Endothelial cell of umbilical vein (primary cell): ENCODE data around the gene SEZ6L.

Experiments used
- EZH2 ChIP-seq: IDR thresholded peaks from 2 replicates; pipeline ENCODE4 v1.6.1; 2012; ENCODE audit warnings: borderline replicate concordance, low read depth, mild to moderate bottlenecking, moderate library complexity, low read length, inconsistent platforms; ENCODE audit not compliant: severe bottlenecking
- MYC ChIP-seq: IDR thresholded peaks from one replicate; pipeline ENCODE4 v1.6.1; 2011; ENCODE audit warnings: mild to moderate bottlenecking, low read depth, low read length
- POLR2A ChIP-seq: IDR thresholded peaks from 2 replicates; pipeline ENCODE4 v1.6.1; 2012; ENCODE audit warnings: low read depth, mild to moderate bottlenecking, control low read depth, low read length
- TF ChIP-seq, protein P1 (sequence below), 2 donors: IDR thresholded peaks; 1 replicate in 1 of 2; 2 replicates in 1 of 2; pipeline ENCODE4 v1.5.1; 2011; ENCODE audit warnings: low read length in 2 of 2, mild to moderate bottlenecking in 2 of 2, moderate library complexity in 2 of 2, control low read depth in 1 of 2, inconsistent platforms in 1 of 2, low read depth in 1 of 2; ENCODE audit not compliant: insufficient read depth in 1 of 2; ENCODE audit errors: extremely low read depth in 1 of 2

DNA sequence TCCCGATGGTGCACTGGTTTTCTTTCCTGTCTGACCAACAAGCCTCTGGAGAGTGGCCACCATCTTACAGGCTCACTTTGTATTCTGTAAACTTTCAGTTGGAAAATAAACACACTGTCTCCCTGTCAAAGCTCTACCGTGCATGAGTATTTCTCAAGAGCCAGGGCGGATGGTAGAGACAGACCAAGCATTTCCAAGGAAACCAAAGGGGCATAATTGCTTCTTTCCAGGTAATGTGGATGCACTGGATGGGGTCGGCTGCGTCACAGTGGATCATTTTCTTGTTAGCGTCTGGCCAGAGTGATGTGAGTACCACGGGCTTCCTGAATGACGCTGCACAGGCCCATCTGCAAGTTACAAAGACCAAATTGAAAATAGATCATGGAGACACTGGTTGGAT is 5.1 kb upstream of the SEZ6L start:
- TF ChIP-seq MYC (no peak), POLR2A (no peak), EZH2 (no peak)
- TF ChIP-seq, protein P1, sequence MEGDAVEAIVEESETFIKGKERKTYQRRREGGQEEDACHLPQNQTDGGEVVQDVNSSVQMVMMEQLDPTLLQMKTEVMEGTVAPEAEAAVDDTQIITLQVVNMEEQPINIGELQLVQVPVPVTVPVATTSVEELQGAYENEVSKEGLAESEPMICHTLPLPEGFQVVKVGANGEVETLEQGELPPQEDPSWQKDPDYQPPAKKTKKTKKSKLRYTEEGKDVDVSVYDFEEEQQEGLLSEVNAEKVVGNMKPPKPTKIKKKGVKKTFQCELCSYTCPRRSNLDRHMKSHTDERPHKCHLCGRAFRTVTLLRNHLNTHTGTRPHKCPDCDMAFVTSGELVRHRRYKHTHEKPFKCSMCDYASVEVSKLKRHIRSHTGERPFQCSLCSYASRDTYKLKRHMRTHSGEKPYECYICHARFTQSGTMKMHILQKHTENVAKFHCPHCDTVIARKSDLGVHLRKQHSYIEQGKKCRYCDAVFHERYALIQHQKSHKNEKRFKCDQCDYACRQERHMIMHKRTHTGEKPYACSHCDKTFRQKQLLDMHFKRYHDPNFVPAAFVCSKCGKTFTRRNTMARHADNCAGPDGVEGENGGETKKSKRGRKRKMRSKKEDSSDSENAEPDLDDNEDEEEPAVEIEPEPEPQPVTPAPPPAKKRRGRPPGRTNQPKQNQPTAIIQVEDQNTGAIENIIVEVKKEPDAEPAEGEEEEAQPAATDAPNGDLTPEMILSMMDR (IDR thresholded peaks at IDR 0.05; ENCODE audit: extremely low read depth in 1 of 2, insufficient read depth in 1 of 2, low read depth in 1 of 2, low read length in 2 of 2) = no peak
